GM06990 (cell line): ENCODE results near the gene PFKP.
"Not testable (repeated sequence)": the region's sequence is repeated elsewhere in the genome, so short reads cannot be mapped to it uniquely, and the experiment has no call there.

Experiments
- DNase-seq: peaks from one replicate; pipeline ENCODE4 v3.0.0-alpha.2; 2011; ENCODE audit not compliant: insufficient read length; ENCODE audit errors: extremely low read depth
- H3K27me3 ChIP-seq: replicated peaks from 2 replicates; pipeline ENCODE4 v1.6.0; 2011; ENCODE audit warnings: low read length; ENCODE audit not compliant: control insufficient read depth, insufficient read depth
- H3K36me3 ChIP-seq: 2 replicates; pipeline ENCODE4 v1.5.1; 2011; ENCODE audit warnings: low read length; ENCODE audit not compliant: control insufficient read depth, insufficient read depth
- H3K4me3 ChIP-seq: replicated peaks from 2 replicates; pipeline ENCODE4 v1.5.1; 2011; ENCODE audit warnings: low read depth, mild to moderate bottlenecking, control low read depth, low read length
- CTCF ChIP-seq: IDR thresholded peaks from 2 replicates; pipeline ENCODE4 v1.5.1; 2011; ENCODE audit warnings: low read length, control low read depth, mild to moderate bottlenecking, inconsistent platforms; ENCODE audit not compliant: insufficient read depth, poor library complexity, severe bottlenecking

Gene PFKP

DNA sequence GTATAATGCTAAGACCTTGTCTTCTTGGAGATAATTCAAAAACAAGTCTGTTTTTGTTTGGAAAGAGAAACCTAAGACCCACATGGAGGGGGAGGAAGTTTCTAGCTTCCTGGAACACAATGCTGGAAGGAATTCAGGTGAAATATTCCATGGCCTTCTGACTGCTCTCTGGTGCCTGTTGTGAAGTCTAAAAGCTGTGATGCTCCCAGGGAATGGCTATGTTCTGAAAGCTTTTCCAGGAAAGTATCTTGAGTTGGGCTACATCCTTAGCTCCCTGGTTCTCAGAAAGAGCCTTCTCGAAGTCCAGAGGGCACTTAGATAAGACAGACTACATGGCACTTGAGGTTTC lies 12.5 kb upstream of the PFKP start:
- H3K4me3 ChIP-seq, result no peak overlapping the region

GRCh38 chr10:3056280-3057037 lies 10.9 kb upstream of the PFKP start:
- no peaks in the 10 kb centered on the region for H3K36me3 ChIP-seq
- 0 out of 2 replicates have a peak, but pooled peaks cover 2% of the 10 kb centered on the region for H3K27me3 ChIP-seq
- H3K4me3 ChIP-seq, result no peak overlapping the region
- TF ChIP-seq CTCF, result no peak
- DNase-seq, result no peak

More for the DNA sequence above, 12.5 kb upstream of the PFKP start:
- 0 out of 2 replicates have a peak, but pooled peaks cover 2% of the 10 kb centered on the region for H3K27me3 ChIP-seq
- TF ChIP-seq CTCF, result no peak
- no peak for DNase-seq
- H3K36me3 ChIP-seq, result no peaks in the 10 kb centered on the region

DNA sequence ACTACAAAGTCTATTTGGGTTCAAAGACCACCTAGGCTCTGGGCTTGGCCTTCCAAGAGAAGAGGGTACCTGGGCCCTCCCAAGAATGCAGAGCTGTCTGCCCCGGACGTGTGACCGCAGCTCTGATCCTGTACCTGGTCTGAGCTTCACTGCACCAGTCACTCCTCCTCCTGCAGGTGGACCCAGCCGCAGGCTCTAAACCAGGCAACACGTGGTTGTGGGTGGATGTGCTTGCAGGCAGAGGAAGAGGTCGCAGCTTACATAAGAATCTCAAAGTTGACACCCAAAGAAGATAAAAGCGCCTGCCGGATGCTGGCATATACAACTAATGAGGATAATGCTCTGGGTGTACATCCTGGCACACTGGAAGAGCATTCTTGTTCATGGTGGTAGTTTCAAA lies 9.4 kb upstream of the PFKP start:
- no peak for DNase-seq
- TF ChIP-seq CTCF, result no peak
- H3K4me3 ChIP-seq, result no peak overlapping the region
- no peaks in the 10 kb centered on the region for H3K36me3 ChIP-seq
- peaks cover 2% of the 10 kb centered on the region; the same call in 1 of the 2 replicates for H3K27me3 ChIP-seq

- Histone ChIP-seq H3K36me3 (no peaks in the 10 kb centered on the region), H3K27me3 (no peaks in the 10 kb centered on the region; the same call in none of the 2 replicates), H3K4me3 (no peak overlapping the region)
- no peak for TF ChIP-seq CTCF
- no peak for DNase-seq
Measured at GRCh38 chr10:3059974-3060373, 7.4 kb upstream of the PFKP start.

DNA sequence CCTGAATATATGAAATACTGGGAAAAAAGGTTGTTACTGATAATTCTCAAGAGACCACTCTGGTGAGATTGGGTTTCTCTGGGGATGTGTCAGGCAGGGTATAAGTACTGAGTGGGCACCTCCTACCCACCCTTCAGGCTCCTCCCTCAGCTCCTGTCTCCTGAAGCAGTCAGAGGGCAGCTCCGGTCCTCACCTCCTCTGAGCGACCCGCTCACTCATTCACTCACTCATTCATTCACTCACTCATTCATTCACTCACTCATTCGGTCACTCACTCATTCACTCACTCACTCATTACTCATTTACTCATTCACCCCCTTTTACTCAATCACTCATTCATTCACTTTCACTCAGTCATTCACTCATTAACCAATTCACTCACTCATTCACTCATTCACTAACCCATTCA lies 6.9 kb upstream of the PFKP start:
- no peak for DNase-seq
- TF ChIP-seq CTCF, result no peak
- Histone ChIP-seq H3K36me3 (no peaks in the 10 kb centered on the region), H3K27me3 (no peaks in the 10 kb centered on the region; the same call in none of the 2 replicates), H3K4me3 (no peak overlapping the region)

GRCh38 chr10:3061323-3061898 lies 5.9 kb upstream of the PFKP start:
- not testable (repeated sequence) for H3K4me3 ChIP-seq, H3K36me3 ChIP-seq, DNase-seq, H3K27me3 ChIP-seq
